B cell (primary cell): ENCODE measurements around the gene CASKIN2. TPM values are rescaled to one million over a fixed set of nuclear protein-coding genes. Genes with fewer than 3 reads are reported as not detected.

Experiments used
- ATAC-seq: fragments of 200-7000 bp; cut with Tn5 transposase; one replicate; pipeline ENCODE4 v1.10.0; 2021; ENCODE audit warnings: low read depth, mild to moderate bottlenecking, moderate number of reproducible peaks, moderate library complexity
- CTCF ChIA-PET: fragments of 350-600 bp; sonication (Branson Sonifier 250); formaldehyde crosslinking; loops from one replicate; lab custom pipeline; 2021; ENCODE audit warnings: antibody characterized with exemption, inconsistent platforms; lab: Charles Lee
- POLR2A ChIA-PET: fragments of 350-600 bp; sonication (Branson Sonifier 250); formaldehyde crosslinking; loops from one replicate; lab custom pipeline; 2021; ENCODE audit warnings: antibody characterized with exemption; lab: Charles Lee
- DNase-seq: peaks from one replicate; pipeline ENCODE4 v3.0.0; 2013
- H2AFZ ChIP-seq: 2 replicates; pipeline ENCODE4 v1.6.1; 2012; ENCODE audit warnings: mild to moderate bottlenecking, low read depth, low read length; ENCODE audit not compliant: insufficient read depth, poor library complexity, severe bottlenecking
- H3K27ac ChIP-seq, 2 donors: 1 replicate in 1 of 2; 2 replicates in 1 of 2; pipeline ENCODE4 v1.5.1; 2012 to 2013; ENCODE audit warnings: low read length in 2 of 2, mild to moderate bottlenecking in 2 of 2, moderate library complexity in 1 of 2
- H3K27me3 ChIP-seq, 4 experiments: fragments of 200-600 bp in 1 of 4; sonication (generic) in 1 of 4; replicated peaks in 1 of 4; 1 replicate in 2 of 4; 2 replicates in 2 of 4; pipeline versions ENCODE4 v1.6.1 to v1.7.0; 2013 to 2016; ENCODE audit warnings: low read length in 3 of 4, mild to moderate bottlenecking in 2 of 4, mixed read lengths in 1 of 4, moderate library complexity in 1 of 4; ENCODE audit not compliant: insufficient read depth in 4 of 4, control insufficient read depth in 3 of 4; ENCODE audit errors: control extremely low read depth in 1 of 4
- H3K36me3 ChIP-seq, 2 experiments: replicated peaks in 1 of 2; 1 replicate in 1 of 2; 2 replicates in 1 of 2; pipeline versions ENCODE4 v1.6.1 to v1.7.1; 2013; ENCODE audit warnings: low read length in 1 of 2; ENCODE audit not compliant: insufficient read depth in 2 of 2, control insufficient read depth in 1 of 2; ENCODE audit errors: control extremely low read depth in 1 of 2, extremely low read depth in 1 of 2
- H3K4me1 ChIP-seq, 2 donors: fragments of 200-600 bp in 1 of 2; sonication (generic) in 1 of 2; 1 replicate in 1 of 2; 2 replicates in 1 of 2; pipeline versions ENCODE4 v1.5.1 to v1.6.1; 2013 to 2017; ENCODE audit warnings: low read length in 2 of 2; ENCODE audit not compliant: control insufficient read depth in 2 of 2, insufficient read depth in 2 of 2
- H3K4me2 ChIP-seq: replicated peaks from 2 replicates; pipeline ENCODE3; 2012; ENCODE audit warnings: mild to moderate bottlenecking, low read depth, low read length; ENCODE audit not compliant: poor library complexity, severe bottlenecking
- H3K4me3 ChIP-seq, 5 experiments: fragments of 200-600 bp in 1 of 5; sonication (generic) in 1 of 5; 1 replicate in 3 of 5; 2 replicates in 2 of 5; pipeline versions ENCODE4 v1.5.1 to v1.7.0; 2011 to 2016; ENCODE audit warnings: low read length in 4 of 5, mild to moderate bottlenecking in 4 of 5, low read depth in 2 of 5, control low read depth in 1 of 5, moderate library complexity in 1 of 5; ENCODE audit not compliant: insufficient read depth in 1 of 5; ENCODE audit errors: control extremely low read depth in 1 of 5, extremely low read depth in 1 of 5
- H3K79me2 ChIP-seq: fragments of 200-600 bp; sonication (generic); one replicate; pipeline ENCODE4 v1.6.0; 2016; ENCODE audit warnings: low read length; ENCODE audit not compliant: control insufficient read depth, insufficient read depth
- H3K9ac ChIP-seq: fragments of 200-600 bp; sonication (generic); 2 replicates; pipeline ENCODE4 v1.6.1; 2017; ENCODE audit warnings: mild to moderate bottlenecking, low read length, moderate library complexity
- H3K9me3 ChIP-seq, 3 donors: one replicate each; pipeline versions ENCODE4 v1.6.1 to v1.7.1; 2013; ENCODE audit warnings: low read length in 2 of 3; ENCODE audit not compliant: control insufficient read depth in 2 of 3, insufficient read depth in 1 of 3; ENCODE audit errors: control extremely low read depth in 1 of 3
- H4K20me1 ChIP-seq: 2 replicates; pipeline ENCODE4 v1.6.0; 2012; ENCODE audit warnings: mild to moderate bottlenecking, low read length; ENCODE audit not compliant: insufficient read depth, control insufficient read depth, poor library complexity, severe bottlenecking
- H3K27ac Mint-ChIP-seq: one replicate; pipeline ENCODE4 v1.8.0; 2021; ENCODE audit warnings: mixed read lengths
- H3K27me3 Mint-ChIP-seq: one replicate; pipeline ENCODE4 v1.8.0; 2021; ENCODE audit warnings: mixed read lengths
- H3K4me1 Mint-ChIP-seq: one replicate; pipeline ENCODE4 v1.8.0; 2021; ENCODE audit warnings: mixed read lengths
- H3K4me3 Mint-ChIP-seq: one replicate; pipeline ENCODE4 v1.8.0; 2021; ENCODE audit warnings: mixed read lengths
- H3K9me3 Mint-ChIP-seq: one replicate; pipeline ENCODE4 v1.8.0; 2022; ENCODE audit warnings: mixed read lengths; ENCODE audit not compliant: insufficient read depth
- CTCF ChIP-seq: fragments of 200-600 bp; IDR thresholded peaks from one replicate; pipeline ENCODE4 v1.8.0; 2022; ENCODE audit warnings: antibody characterized with exemption, mild to moderate bottlenecking
- EZH2 ChIP-seq: IDR thresholded peaks from 2 replicates; pipeline ENCODE4 v1.6.1; 2012; ENCODE audit warnings: borderline replicate concordance, low read depth, mild to moderate bottlenecking, moderate library complexity, low read length; ENCODE audit not compliant: insufficient read depth, poor library complexity, severe bottlenecking
- WGBS: methylation state at CpG from one replicate; pipeline ENCODE4 v1.1.5; 2013; ENCODE audit warnings: missing lambda C conversion rate; ENCODE audit not compliant: insufficient coverage; 5-methylcytosine and 5-hydroxymethylcytosine counted together
- intact Hi-C: fragments of 100-400 bp; cut with micrococcal nuclease; formaldehyde crosslinking; loops from one replicate; pipeline ENCODE4 v1.10.0; 2022
- polyA plus RNA-seq: library from polyadenylated mRNA; depleted of rRNA; stranded (reverse); fragments of >200 nt; gene quantifications from 2 replicates; pipeline ENCODE4 v1.2.3, GENCODE V29; 2012
- total RNA-seq, 2 donors: library from RNA; stranded (reverse); fragments of 120-200 nt in 1 of 2; gene quantifications; 1 replicate in 1 of 2; 2 replicates in 1 of 2; pipeline versions ENCODE4 v1.2.3 to v1.2.4, GENCODE V29; 2013 to 2022

CASKIN2 gene
- total and polyA plus RNA-seq, 2 donors (not counting 1 experiment from before 2014, with no cell fraction given), result 0.37 to 1.00 TPM

GRCh38 chr17:75503337-75503950 lies 11.9 kb downstream of the CASKIN2 start:
- Histone ChIP-seq H3K9ac (no peak overlapping the region), H3K9me3 (no peaks in the 10 kb centered on the region), H3K27ac (no peak overlapping the region), H3K27me3 (no peaks in the 10 kb centered on the region), H4K20me1 (no peaks in the 10 kb centered on the region), H2AFZ (no peak overlapping the region), H3K36me3 (peaks cover 0 to 5% of the 10 kb centered on the region in 2 experiments), H3K79me2 (no peaks in the 10 kb centered on the region), H3K4me2 (no peak overlapping the region), H3K4me1 (peaks cover 0 to 7% of the 10 kb centered on the region in 2 donors), H3K4me3 (no peak overlapping the region)
- Mint-ChIP-seq H3K27ac (no peak overlapping the region), H3K4me1 (no peaks in the 10 kb centered on the region), H3K9me3 (no peaks in the 10 kb centered on the region), H3K27me3 (no peaks in the 10 kb centered on the region), H3K4me3 (no peak overlapping the region)
- DNase-seq (no peak), ATAC-seq (no peak)
- TF ChIP-seq EZH2 (no peak), CTCF (no peak)
- WGBS, result 87% methylated on average over 20 of the region's 23 CpGs
- ChIA-PET POLR2A (no interaction called here), CTCF (interaction anchor here (1.1 to 2.9 kb wide), 9 partner anchors 10 to 244 kb away, joined by 3 to 10 read pairs (median 4); partner anchors contain the start of genes LLGL2, MYO15B, TMEM94 and TSEN54)
- intact Hi-C loops, result no loop called here

- no peak for ATAC-seq
- Histone ChIP-seq H3K36me3 (peaks cover 0 to 11% of the 10 kb centered on the region in 2 experiments), H3K4me3 (no peak overlapping the region), H4K20me1 (no peaks in the 10 kb centered on the region), H2AFZ (no peak overlapping the region), H3K4me1 (peaks cover 0 to 7% of the 10 kb centered on the region in 2 donors), H3K27me3 (no peaks in the 10 kb centered on the region), H3K9ac (no peak overlapping the region), H3K9me3 (no peaks in the 10 kb centered on the region), H3K79me2 (no peaks in the 10 kb centered on the region), H3K27ac (no peak overlapping the region), H3K4me2 (no peak overlapping the region)
- no peaks in the 10 kb centered on the region for H3K9me3 Mint-ChIP-seq
- intact Hi-C loops, result no loop called here
- ChIA-PET CTCF (interaction anchor here (1.1 to 2.7 kb wide), 7 partner anchors 11 to 244 kb away, joined by 3 to 10 read pairs (median 4); partner anchors contain the start of genes LLGL2, TMEM94 and TSEN54), POLR2A (no interaction called here)
- TF ChIP-seq EZH2 (no peak), CTCF (no peak)
- DNase-seq, result no peak
- H3K27me3 Mint-ChIP-seq, result no peaks in the 10 kb centered on the region
- H3K27ac Mint-ChIP-seq, result no peak overlapping the region
- no peaks in the 10 kb centered on the region for H3K4me1 Mint-ChIP-seq
- WGBS, result 94% methylated on average over 24 of the region's 25 CpGs
- H3K4me3 Mint-ChIP-seq, result no peak overlapping the region
These were observed 12.5 kb downstream of the CASKIN2 start for GRCh38 chr17:75502721-75503329.
